ENCODE data around the gene SHCBP1L.
"Not testable (repeated sequence)": the region's sequence is repeated elsewhere in the genome, so short reads cannot be mapped to it uniquely, and the experiment has no call there.

Gene SHCBP1L

DNA sequence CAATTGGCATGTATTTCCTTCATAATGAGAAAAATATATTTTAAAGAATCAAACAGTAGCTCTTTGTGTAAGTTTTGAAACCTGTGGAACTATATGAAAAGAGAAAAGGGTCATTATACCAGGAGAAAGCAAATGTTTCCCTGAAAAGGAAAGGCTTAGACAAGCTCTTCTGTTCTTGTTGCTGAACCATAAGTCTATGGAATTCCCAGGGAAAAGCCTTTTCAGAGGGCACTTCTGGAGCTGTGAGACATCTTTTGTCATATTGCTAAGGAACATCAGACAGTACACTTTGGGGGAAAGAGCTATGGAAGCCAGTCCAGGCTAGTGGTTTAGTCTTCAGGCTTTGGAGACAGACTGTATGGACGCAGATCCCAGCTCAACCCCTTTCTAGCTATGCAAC lies 12.1 kb upstream of the SHCBP1L start:
- no peak for DNase-seq (ENCODE audit: low spot score)

DNA sequence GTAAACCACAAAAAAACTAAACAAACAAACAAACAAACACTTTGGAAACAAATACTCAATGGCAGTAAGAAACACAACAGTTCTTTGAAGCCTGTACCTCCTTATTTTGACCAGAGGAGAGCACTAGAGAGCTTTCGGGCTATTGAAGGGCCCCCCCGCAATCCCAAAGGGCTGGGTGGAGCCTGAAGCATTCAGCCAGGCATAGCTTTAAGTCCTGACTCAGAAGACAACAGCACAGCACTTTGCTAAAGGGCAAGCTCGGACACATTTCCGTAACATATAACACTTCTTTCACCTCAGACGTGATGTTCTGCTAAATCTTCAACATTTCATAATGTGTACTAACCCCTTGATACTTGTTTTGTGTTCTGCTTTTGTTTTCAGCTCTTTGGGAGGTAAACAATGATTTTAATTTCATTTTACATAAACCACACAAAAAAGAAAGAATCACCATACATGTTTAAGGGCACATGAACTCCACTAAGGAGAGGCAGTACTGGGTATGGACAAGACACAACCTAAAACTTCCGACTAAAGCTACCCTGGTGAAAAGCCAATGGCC lies 9.7 kb upstream of the SHCBP1L start:
- peak; percentile 94 for DNase-seq (ENCODE audit: low spot score)

DNA sequence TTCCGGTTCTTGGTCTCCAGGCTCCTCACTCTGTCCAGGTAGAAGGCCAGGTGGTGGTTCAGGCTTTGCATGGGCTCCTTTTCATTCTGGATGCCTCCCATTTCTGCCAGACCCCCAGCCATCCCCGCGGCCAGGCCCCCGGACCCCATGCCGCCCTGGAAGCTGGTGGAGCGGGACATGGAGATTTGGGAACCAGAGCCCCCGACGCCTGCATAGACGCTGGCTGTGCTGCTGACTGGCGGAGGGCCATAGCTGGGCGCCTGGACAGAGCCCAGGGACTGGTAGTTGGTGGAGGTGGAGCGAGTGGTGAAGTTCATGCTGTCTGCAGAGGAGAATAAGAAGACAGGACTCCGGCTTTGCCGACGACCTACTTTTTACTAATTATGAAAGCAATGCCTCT lies 7.1 kb upstream of the SHCBP1L start:
- DNase-seq (ENCODE audit: low spot score), result no peak

DNA sequence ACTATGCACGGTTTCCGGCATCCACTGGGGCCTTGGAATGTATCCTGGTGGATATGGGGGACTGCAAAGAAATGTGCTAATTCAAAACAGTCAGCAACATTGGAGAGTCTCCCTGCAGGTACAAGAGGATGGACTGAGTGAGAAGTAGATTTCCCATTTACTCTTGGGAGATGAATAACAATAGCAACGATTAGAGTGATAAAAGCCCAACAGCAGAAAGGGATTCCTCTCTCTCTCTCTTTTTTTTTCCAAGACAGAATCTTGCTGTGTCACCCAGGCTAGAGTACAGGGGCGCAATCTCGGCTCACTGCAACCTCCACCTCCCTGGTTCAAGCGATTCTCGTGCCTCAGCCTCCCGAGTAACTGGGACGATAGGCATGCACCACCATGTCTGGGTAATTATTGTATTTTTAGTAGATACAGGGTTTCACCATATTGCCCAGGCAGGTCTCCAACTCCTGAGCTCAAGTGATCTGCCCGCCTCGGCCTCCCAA lies 5.0 kb upstream of the SHCBP1L start:
- DNase-seq (ENCODE audit: low spot score), result no peak

DNA sequence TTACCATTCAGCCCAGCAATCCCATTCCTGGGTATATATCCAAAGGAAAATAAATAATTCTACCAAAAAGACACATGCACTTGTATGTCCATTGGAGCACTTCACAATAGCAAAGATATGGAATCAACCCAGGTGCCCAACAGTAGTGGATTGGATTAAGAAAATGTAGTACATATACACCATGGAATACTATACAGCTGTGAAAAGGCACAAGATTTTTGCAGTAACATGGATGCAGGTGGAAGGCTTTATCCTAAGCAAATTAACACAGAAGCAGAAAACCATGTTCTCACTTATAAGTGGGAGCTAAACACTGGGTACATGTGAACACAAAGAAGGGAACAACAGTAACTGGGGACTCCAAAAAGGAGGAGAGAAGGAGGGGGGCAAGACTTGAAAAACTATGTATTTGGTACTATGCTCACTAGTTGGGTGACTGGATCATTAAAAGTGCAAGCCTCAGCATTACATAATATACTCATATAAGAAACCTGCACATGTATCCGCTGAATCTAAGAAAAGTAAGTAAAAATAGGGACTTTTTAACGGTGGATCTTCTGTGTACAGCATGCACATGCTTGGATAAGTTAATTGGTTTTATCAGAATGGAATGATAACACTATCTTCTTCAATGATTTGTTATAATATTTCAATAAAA lies 3.9 kb upstream of the SHCBP1L start:
- no peak for DNase-seq (ENCODE audit: low spot score)

DNA sequence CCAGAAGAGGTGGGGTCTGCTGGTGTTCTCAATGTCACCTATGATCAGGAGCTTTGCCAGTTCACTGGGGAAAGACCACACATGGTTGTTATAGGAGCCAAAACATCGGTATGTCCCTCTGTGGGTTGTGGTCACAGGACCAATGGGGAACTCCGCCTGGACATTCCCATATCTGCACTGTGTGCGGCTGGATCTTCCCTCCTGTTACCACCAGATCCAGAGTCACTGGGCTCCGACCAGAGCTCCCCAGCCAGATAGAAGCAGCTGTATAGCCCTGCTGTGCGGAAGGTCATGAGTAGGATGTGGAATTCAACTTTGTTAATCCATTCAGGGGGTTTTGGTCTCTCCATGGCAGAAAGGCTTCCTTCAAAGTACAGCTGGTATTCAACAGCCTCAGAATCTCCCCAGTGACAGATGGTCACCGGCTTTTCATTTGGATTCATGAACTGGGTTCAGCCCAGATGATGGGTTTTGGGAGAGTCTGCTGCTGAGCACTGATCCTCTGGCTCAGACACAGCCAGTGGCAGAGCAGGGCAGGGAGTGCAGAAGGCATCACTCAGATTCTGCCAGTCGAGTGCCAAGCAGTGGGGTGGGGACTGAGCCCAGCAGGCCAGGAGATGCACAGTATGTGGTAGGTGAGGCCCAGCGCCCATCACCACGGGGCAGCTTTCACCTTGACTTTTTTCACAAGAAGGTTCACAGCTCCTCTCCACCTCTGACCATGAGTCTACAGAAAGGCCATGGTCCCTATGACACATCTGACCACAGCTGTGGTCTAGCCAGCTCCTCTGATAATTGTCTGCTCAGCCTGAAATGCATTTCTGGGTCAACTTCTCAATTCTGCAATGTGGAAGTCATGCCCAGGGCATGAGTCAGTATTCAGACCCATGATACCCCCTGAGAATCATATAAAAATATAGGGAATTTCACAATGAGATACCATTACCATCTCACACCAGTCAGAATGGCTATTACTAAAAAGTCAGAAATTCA lies 2.9 kb upstream of the SHCBP1L start:
- peak; percentile 88 for DNase-seq (ENCODE audit: low spot score)

DNA sequence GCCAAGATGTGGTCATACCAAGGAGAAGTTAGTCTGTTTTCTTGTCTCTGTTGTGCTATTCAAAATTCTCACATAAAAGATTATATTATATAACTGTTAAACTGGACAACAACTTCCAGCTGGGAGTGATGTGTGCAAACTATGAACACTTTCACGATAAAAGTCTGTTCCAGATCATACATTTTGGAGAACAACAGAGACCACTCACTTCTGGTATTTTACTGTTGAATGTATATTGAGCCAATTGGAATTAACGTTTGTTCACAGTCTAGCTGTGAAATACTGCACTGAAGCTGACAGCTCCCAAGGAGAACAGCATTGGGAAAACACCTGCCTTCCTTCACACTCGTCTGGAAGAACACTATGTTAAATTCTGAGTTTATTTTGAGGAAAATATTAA lies 860 bp upstream of the SHCBP1L start:
- no peak for DNase-seq (ENCODE audit: low spot score)

DNA sequence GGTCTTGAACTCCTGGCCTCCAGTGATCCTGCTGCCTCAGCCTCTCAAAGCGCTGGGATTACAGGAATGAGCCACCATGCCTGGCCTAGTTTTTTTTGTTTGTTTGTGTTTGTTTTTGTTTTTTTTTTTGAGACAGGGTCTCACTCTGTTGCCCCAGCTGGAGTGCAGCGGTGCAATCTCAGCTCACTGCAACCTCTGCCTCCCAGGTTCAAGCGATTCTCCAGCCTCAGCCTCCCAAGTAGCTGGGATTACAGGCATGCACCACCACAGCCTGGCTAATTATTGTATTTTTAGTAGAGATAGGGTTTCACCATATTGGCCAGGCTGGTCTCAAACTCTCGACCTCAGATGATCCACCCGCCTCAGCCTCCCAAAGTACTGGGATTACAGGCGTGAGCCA lies 9.6 kb downstream of the SHCBP1L start:
- DNase-seq (ENCODE audit: low spot score), result not testable (repeated sequence)

DNA sequence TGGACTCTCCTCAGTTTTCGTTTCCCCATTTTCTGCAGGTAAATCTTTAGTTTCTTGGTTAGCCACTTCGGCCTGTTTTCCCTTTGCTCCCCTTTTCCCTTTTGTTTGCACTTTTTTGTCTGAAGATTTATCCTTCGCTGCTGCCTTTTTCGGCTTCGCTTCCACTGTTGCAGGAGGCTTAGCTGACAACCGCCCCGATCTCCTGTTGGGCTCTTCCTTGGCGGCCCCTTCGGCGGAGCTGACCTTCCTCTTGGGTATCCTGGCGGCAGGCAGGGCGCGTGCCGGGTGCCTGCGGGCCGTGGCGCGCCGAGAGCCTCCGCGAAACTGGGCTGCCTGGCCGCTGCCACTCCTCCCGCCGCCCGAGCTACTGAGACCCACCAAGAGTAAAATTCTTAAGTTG lies 10.8 kb downstream of the SHCBP1L start:
- DNase-seq (ENCODE audit: low spot score), result peak; percentile 18

DNA sequence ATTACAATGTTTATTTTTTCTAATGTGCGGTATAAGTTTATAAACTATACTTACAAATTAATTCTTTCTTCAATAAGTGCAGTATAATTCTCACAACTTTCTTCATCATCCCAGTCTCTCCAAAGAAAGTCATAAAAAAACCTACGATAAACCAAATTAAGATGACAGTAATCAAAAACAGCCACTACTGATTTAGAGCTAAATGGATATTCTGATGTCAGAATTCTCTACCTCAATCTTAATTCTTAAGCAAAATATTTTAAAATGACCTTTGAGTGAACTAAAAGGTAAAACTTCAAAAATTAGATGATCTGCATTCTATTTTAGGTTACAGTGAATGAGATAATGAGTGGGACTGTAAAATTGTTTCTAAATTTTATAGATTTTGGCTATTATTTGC lies 13.6 kb downstream of the SHCBP1L start:
- DNase-seq (ENCODE audit: low spot score), result no peak

DNA sequence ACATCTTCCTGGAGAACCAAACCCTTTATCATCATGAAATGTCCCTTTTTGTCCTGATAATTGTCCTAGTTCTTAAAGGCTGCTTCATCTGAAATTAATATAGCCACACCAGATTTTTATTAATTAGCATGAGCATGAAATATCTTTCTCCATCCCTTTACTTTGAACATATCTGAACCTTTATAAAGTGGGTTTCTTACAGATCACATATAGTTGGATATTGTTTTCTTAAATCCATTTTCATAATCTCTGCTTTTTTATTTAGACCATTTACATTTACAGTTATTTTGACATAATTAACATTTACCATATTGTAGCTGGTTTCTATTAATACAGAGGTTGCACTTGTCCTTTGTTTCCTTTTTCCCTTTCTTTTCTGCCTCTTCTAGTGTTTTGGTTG lies 17.2 kb downstream of the SHCBP1L start:
- DNase-seq (ENCODE audit: low spot score), result no peak

DNA sequence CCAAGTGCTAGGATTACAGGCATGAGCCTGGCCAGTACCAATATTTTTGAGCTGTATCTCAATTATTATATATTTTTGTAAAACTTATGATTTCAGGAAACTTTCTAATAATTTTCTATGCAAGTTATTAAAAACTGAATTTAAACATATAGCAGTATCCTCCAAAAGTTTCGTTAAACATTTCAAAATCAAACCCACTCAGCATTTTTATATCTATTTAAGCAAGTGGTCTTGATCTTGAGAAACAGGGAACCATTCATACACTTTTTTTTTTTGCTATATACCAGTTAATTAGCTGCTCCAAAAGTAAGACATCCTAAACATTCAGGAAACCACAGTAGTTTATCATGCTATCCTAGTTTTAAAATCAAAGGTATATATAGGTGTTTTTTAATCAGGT lies 22.0 kb downstream of the SHCBP1L start:
- no peak for DNase-seq (ENCODE audit: low spot score)

DNA sequence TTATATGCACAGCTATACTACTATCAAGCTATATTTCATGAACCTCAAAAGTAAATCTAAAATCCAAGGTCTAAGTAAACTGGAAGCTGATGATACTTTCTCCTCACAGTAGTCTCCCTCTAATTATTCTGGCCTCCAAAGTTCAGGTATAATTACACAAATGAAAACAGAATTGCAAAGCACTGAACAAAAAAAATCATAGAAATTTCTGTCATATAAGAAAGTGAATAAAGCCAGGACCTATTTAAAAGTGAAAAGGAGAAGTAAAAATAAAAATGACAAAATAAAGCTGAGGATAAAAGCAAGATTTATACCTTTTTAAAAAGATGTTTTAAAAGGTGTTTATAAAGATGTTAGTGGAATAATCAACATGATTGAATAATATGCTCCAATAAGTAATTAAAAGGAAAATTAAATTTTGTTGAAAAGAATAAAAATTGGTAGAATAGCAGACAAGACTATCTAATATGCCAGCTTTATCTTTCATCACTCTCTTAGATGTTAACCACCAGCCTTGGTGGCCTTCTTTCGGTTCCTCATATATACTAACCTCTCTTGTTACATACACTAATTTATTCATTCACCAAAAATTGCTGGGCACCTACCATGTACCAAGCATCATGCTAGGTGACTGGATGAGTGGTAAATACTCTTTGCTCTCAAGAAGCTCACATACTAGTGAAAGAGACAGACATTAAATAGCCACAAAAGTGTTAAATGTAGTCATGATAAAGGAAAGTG lies 25.1 kb downstream of the SHCBP1L start:
- no peak for DNase-seq (ENCODE audit: low spot score)

DNA sequence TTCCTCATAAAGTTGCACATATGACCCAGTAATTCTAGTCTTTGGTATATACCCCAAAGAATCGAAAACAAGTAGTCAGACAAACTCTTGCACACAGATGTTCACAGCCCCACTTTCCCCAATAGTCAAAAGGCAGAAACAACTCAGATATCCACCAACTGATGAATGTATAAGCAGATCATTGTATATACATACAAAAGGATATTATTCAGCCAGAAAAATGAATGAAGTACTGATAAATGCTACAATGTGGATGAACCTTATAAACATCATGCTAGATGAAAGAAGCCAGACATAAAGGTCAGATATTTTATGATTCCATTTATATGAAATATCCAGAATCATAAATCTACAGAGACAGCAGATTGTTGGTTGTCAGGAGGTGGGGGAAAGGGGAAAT lies 27.3 kb downstream of the SHCBP1L start:
- no peak for DNase-seq (ENCODE audit: low spot score)

DNA sequence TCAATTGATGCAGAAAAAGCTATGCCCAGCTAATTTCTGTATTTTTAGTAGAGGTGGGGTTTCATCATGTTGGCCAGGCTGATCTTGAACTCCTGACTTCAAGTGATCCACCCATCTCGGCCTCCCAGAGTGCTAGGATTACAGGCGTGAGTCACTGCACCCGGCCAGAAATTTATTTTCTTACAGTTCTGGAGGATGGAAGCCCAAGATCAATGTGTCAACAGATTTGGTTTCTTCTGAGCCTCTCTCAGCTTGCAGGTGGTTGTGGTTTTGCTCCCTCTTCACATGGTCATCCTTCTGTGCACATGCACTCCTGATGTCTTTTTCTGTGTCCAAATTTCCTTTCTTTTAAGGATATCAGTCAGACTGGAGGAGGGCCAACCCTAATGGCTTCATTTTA lies 35.6 kb downstream of the SHCBP1L start:
- DNase-seq (ENCODE audit: low spot score), result no peak

DNA sequence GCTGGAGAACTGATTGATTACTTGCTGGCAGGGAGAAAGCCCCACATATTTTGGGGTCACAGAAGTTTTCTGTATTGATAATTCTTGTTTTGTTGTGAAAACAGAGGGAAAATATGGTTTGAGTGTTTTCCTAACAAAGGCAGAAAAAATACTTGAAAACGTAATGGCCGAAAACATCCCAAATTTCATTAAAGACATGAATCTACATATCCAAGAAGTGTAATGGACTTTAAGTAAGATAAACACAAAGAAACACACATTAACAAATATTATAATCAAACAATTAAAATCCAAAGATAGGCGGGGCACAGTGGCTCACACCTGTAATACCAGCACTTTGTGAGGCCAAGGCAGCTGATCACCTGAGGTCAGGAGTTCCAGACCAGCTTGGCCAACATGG lies 39.6 kb downstream of the SHCBP1L start:
- no peak for DNase-seq (ENCODE audit: low spot score)

DNA sequence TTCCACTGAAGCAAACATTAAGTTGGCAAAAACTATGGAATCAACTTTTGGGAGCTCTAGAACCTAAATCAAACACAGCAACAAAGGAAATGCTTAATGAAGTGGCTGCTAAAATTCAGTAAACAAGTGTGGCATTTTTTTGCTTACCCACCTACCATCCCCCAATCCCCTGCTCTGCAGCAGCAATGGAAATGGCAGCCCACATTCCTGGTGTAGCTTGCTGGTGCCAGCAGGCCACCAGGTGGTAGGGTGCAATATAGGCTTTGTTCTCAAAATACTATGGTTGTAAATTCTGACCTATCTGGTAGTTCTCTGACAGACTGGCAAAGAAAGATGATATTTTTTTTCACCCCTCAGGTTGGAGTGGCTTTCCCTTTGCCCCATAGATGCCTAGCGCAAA lies 42.8 kb downstream of the SHCBP1L start:
- DNase-seq (ENCODE audit: low spot score), result no peak

DNA sequence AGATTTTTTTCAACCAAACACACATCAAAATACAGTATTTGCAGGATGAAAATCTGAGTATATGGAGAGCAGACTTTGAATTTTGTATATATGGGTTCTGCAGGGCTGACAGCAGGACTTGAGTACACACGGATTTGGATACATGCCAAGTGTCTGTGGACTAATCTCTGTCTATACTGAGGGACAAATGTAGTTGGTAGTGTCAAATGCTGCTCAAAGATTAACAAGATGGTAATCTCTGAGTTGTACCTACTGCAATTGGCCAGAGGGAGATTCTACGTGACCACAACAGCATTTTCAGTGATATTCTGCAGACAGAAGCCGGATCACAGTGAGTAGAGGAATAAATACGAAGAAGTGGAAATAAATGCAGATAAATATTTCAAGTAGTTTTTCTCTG lies 43.4 kb downstream of the SHCBP1L start:
- no peak for DNase-seq (ENCODE audit: low spot score)

DNA sequence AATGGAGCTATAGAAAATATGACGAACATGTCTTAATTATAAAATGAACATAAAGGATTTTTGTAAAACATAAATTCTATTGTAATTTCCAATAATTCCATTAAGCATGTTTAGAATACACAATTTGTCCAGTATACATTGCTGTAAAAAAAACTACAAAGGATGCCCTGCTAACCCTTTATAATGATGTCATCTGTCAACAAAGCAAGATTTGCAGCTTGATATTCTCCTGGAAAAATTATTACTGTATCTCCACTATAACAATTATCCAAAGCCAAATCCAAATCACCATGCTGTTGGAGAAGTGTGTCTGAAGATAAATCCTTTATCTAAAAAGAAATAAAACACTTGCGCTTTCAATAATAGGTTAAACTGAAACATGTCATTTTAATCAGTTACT lies 47.6 kb downstream of the SHCBP1L start:
- no peak for DNase-seq (ENCODE audit: low spot score)

DNA sequence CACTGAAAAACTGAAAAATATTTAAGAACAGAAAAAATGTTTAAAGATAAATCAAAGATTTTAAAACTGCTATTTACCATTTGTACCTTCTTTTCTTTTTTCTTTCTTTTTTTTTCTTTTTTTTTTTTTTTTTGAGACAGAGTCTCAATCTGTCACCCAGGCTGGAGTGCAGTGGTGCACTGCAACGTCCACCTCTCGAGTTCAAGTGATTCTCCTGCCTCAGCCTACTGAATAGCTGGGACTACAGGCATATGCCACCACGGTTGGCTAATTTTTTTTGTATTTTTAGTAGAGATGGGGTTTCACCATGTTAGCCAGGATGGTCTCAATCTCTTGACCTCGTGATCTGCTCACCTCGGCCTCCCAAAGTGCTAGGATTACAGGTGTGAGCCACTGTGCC lies 51.0 kb downstream of the SHCBP1L start:
- not testable (repeated sequence) for DNase-seq (ENCODE audit: low spot score)

DNA sequence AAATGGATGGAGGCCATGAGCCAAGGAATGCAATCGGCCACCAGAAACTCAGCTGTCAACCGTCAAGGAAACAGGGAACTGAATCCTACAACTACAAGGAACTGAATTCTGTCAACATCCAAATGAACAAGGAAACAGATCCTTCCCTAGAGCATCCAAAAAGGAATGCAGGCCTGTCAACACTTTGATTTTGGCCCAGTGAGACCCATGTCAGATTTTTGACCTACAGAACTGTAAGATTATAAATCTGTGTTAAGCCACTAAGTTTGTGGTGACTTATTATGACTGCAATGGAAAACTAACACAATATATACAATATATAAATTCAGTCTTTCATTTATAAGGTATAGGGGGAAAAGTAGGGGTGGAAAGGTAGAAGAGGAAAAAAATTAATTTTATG lies 55.3 kb downstream of the SHCBP1L start:
- no peak for DNase-seq (ENCODE audit: low spot score)

DNA sequence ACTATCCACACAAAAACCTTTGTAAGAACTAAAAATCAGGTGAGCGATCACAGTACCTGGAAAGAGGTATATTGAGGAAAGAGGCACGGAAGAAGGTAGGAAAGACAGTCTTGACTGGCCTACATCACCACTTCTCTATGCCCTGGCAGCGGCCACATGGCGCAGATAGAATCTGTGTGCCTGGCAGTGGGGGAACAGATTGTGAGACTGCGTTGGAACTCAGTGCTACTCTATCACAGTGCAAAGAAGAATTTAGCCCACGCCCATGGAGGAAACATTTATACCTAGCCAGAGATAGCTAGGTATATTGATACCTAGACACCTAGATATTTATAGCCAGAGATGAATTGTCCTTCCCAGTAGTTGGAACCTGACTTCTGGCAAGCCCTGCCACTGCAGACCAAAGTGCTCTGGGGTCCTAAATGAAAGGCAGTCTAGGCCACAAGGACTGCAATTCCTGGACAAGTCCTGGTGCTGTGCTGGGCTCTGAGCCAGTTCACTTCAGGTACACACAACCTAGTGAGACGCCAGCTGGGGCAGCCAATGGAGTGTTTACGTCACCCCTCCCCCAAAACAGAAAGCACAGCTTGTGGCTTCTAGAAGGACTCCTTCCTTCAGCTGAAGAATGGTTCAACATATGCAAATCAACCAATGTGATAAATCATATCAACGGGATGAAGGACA lies 61.9 kb downstream of the SHCBP1L start:
- DNase-seq (ENCODE audit: low spot score), result no peak

Data from GM03348 (cell line).